Amniotic stem cell (primary cell): ENCODE results near the gene IRS2.

Source experiments
- DNase-seq: peaks from one replicate; lab custom pipeline; 2025; lab: John Stamatoyannopoulos, UW

Gene IRS2

GRCh38 chr13:109802936-109803335 is 16.6 kb upstream of the IRS2 start:
- DNase-seq, result no peak

GRCh38 chr13:109795011-109795410 is 8.6 kb upstream of the IRS2 start:
- DNase-seq, result no peak

- no peak for DNase-seq
Measured at GRCh38 chr13:109794095-109794494, 7.7 kb upstream of the IRS2 start.

GRCh38 chr13:109792416-109793059 is 6.2 kb upstream of the IRS2 start:
- DNase-seq, result no peak

- peak; percentile 39 for DNase-seq
Measured at GRCh38 chr13:109790942-109791605, 4.7 kb upstream of the IRS2 start.

- no peak for DNase-seq
Measured at GRCh38 chr13:109790086-109790485, 3.7 kb upstream of the IRS2 start.

GRCh38 chr13:109789262-109789661 is 2.9 kb upstream of the IRS2 start:
- no peak for DNase-seq

- no peak for DNase-seq
Measured at GRCh38 chr13:109788372-109789111, 2.2 kb upstream of the IRS2 start.

GRCh38 chr13:109787135-109787954 is 962 bp upstream of the IRS2 start:
- peak; percentile 12 for DNase-seq

GRCh38 chr13:109785892-109786450 is 412 bp downstream of the IRS2 start:
- DNase-seq, result no peak

GRCh38 chr13:109785141-109785891 is 1.1 kb downstream of the IRS2 start:
- no peak for DNase-seq

- peak; percentile 15 for DNase-seq
Measured at GRCh38 chr13:109784590-109785140, 1.7 kb downstream of the IRS2 start.

GRCh38 chr13:109783815-109784589 is 2.4 kb downstream of the IRS2 start:
- no peak for DNase-seq

GRCh38 chr13:109783447-109783814 is 3.0 kb downstream of the IRS2 start:
- DNase-seq, result no peak

- DNase-seq, result no peak
Measured at GRCh38 chr13:109782823-109783431, 3.5 kb downstream of the IRS2 start.

GRCh38 chr13:109782066-109782822 is 4.1 kb downstream of the IRS2 start:
- DNase-seq, result no peak

- DNase-seq, result no peak
Measured at GRCh38 chr13:109781384-109782065, 4.9 kb downstream of the IRS2 start.

GRCh38 chr13:109780845-109781383 is 5.5 kb downstream of the IRS2 start:
- no peak for DNase-seq
